GM12872 (cell line): ENCODE results near the gene ABCA2.

Experiments used
- TF ChIP-seq, protein P1 (sequence below): IDR thresholded peaks from 3 replicates; pipeline ENCODE4 v1.5.1; 2011; ENCODE audit warnings: low read depth, mild to moderate bottlenecking, low read length, moderate library complexity; ENCODE audit not compliant: insufficient read depth

The ABCA2 gene

DNA sequence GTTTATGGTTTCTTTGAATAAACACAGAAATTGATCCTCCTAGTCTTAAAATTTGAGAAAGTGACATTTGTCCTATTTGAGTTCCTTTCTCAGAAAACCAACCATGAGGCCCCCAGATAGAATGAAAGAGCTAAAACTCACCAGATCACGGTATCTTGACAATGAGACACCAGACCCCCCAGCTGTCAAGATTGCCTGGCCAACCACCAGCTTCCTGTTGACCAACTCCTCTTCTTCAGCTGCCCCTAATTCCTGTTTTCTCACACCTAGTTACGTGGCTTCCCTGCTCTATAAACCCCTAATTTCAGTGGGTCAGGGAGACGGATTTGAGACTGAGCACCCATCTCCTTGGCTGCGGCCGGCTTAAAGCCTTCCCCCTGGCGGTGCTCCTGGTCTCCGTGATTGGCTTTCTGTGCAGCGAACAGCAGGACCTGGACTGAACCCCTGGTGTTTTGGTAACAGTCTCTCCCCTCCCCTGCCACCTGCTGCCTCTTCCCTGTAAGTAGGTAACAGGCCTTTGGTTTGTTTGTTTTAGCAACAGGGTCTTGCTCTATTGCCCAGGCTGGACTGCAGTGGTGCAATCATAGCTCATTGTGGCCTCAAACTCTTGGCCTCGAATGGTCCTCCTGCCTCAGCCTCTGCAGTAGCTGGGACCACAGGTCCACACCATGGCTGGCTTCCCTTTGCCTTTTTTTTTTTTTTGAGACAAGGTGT, 30.6 kb upstream of the ABCA2 start:
- TF ChIP-seq, protein P1, sequence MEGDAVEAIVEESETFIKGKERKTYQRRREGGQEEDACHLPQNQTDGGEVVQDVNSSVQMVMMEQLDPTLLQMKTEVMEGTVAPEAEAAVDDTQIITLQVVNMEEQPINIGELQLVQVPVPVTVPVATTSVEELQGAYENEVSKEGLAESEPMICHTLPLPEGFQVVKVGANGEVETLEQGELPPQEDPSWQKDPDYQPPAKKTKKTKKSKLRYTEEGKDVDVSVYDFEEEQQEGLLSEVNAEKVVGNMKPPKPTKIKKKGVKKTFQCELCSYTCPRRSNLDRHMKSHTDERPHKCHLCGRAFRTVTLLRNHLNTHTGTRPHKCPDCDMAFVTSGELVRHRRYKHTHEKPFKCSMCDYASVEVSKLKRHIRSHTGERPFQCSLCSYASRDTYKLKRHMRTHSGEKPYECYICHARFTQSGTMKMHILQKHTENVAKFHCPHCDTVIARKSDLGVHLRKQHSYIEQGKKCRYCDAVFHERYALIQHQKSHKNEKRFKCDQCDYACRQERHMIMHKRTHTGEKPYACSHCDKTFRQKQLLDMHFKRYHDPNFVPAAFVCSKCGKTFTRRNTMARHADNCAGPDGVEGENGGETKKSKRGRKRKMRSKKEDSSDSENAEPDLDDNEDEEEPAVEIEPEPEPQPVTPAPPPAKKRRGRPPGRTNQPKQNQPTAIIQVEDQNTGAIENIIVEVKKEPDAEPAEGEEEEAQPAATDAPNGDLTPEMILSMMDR = no peak

DNA sequence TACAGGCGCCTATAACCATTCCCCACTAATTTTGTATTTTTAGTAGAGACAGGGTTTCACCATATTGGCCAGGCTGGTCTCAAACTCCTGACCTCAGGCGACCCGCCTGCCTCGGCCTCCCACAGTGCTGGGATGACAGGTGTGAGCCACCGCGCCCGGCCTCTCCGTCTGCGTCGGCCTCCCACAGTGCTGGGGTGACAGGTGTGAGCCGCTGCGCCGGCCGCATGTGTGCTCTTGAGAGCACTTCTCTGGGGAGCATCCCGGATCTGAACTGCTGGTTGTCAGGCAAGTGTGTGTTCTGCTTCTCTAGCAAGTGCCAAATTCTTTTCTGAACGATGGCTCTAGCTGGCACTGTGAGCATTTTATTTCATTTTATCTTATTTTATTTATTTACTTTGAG, 29.5 kb upstream of the ABCA2 start:
- TF ChIP-seq, protein P1 = no peak

DNA sequence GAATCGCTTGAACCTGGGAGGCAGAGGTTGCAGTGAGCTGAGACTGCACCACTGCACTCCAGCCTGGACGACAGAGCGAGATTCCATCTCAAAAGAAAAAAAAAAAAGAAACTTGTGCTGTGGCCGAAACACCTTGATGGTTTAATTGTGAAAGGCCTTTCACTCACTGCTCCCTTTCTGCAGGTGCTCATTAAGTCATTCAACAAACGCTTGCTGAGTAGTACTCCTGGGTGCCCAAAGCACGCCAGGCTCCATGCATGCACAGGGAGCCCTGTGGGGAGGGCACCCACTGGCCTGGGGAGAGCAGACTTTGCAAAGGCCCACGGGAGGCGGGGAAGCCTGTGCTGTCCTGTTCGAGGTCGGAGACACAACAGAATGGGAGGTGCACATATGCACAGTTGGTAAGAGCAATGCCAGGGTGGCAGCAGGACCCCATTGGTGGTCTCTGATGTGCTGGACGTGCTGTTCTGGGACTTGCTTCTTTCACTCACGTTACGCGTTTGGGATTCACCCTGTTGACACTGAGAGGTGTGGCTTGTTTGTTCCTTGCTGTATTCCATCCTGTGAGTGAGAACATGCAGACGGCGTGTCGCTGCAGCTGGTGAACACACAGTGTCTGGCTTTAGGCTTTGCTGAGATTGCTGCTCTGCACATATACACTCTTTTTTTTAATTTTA, 28.8 kb upstream of the ABCA2 start:
- TF ChIP-seq, protein P1 = no peak

DNA sequence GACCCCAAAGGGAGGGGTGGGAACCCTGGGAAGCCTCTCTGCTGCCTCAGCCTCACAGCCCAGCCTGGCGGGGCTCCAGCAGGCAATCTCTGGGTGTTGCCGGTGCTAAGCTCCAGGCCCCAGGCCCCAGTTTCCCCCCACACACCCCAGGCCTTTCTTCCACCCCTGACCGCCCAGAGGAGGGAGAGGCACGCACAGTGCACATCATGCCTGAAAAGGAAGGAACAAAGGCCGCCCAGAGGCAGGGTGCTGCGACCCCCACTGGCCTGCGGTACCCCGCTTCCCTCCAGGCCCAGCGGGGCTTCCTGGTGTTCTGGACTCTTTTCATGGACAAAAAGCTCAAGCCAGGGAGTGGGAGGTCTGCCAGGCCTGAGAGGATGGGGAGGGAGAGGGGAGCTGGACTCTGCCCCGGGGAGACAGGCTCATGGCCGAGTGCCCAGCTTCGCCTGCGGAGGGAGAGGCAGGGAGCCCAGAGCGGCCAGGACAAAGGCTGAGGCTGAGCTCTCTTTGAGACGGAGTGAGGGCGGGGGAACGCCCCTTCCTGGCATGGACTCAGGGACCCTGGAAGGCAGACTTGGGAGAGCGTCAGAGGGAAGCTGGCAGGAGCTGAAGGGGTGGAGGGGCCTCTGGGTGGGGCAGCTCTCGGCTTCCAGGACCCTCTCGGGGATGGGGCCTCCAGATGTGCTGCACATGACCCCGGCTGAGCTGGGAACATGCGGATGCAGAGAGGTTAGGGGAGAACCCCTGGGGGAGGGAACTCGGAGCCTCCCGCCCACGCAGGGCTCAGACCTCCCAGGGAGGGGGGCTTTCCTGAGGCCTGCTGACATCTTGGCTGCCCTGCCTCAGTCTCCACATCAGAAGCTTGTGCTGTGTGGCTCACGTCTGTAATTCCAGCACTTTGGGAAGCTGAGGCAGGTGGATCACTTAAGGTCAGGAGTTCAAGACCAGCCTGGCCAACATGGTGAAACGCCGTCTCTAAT, 27.6 kb upstream of the ABCA2 start:
- TF ChIP-seq, protein P1 = no peak

DNA sequence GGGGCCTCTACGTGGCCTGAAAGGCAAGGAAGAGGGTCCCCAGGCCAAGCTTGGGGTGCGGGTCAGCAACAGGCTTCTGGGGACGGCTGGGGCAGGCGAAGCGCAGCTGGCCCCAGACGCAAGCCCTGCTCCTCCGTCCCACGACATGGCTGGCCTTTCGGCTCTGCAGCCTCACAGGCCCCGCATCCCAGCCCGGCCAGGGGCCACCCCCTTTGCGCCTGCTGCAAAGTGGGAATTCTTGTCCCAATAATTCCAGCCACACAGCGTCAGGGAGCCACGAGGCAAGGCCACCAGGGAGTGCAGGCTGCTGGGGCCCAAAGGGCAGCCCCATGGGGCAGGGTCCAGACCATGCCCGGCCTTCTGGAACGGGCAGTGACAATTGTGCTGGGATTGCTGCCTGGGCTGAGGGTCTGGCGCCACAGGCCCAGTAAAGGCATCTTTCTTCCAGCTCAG, 26.9 kb upstream of the ABCA2 start:
- TF ChIP-seq, protein P1 = no peak

DNA sequence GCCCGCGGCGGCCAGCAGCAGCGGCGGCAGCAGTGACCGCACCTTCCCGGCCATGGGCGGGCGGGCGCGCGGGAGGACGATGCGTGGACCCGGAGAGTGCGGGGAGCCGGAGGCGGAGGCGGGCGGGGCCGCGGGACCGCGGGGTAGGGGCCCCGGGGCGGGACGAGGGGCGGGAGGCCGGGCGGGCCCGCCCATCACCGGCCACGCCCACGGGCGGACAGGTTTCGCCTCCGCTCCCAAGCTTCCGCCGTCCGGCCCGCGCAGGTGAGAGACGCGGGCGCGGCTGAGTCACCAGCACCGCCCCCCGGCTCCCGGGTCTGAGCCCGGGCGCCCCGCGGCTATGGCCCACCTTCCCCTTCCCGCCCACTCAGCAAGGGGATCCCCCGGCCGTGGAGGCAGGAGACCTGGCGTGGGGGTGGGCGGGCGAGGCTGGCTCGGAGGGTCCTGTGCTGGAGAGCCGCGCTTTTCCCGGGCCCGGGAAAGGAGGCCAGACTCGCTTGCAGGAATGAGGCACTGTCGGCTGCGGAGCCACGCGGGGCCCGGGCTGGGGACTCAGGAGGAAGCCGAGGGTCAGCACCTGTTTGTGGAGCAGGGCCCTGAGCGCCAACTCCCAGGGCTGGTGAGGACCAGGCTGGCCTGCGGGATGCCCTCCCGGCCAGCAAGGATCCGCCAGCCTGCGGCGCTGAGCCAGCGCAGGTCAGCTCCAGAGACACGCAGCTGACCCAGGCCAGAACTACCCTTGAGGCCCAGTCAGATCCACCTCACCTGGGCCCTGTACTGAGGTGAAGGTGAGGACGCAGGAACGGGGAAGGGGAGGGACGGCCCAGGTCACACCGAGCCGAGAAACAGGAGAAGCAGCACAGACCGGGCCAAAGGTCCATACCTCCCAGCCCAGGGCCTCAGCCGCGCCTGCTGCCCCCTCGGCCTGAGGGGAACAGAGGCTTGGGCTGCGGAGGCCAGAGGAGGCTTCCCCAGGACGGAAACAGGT, 26.2 kb upstream of the ABCA2 start, which contains the start of gene ENTPD2:
ENTPD2 (minus strand) TSS at position 118 of the 988 bp plus-strand sequence; CDS start at position 54, 64 bp downstream.
- TF ChIP-seq, protein P1 = no peak
